Activated CD8-positive, alpha-beta memory T cell treated with anti-CD3 and anti-CD28 coated beads for 1 hour (primary cell): ENCODE data around the gene DCAF5.
"Not testable (repeated sequence)": the region's sequence is repeated elsewhere in the genome, so short reads cannot be mapped to it uniquely, and the experiment has no call there.

ENCODE experiments used
- DNase-seq, 2 donors: peaks; one replicate each; pipeline ENCODE4 v3.0.0-alpha.2; 2020; ENCODE audit warnings: low read depth in 1 of 2; ENCODE audit errors: extremely low read depth in 1 of 2

Gene DCAF5

GRCh38 chr14:69152902-69153151 lies at the start of gene DCAF5:
Gene DCAF5, minus strand, starts transcription at chr14:69153119. Its CDS starts 141 bp downstream, at chr14:69152978.
- DNase-seq = peak; percentile 86 to 90

GRCh38 chr14:69199786-69200185 lies 46.9 kb upstream of the DCAF5 start:
- DNase-seq = no peak

GRCh38 chr14:69193721-69194120 lies 40.8 kb upstream of the DCAF5 start:
- DNase-seq = no peak

- peak; percentile 25 to 36 for DNase-seq
Measured at GRCh38 chr14:69191340-69192111, 38.6 kb upstream of the DCAF5 start, which contains the start of gene EXD2. Gene EXD2, plus strand, starts transcription at chr14:69191498. Its CDS starts 17,973 bp downstream, at chr14:69209471.

GRCh38 chr14:69190191-69190590 lies 37.3 kb upstream of the DCAF5 start:
- no peak for DNase-seq

GRCh38 chr14:69183735-69184134 lies 30.8 kb upstream of the DCAF5 start:
- DNase-seq = no peak

GRCh38 chr14:69182580-69182979 lies 29.7 kb upstream of the DCAF5 start:
- not testable (repeated sequence) for DNase-seq

- no peak for DNase-seq
Measured at GRCh38 chr14:69181491-69181890, 28.6 kb upstream of the DCAF5 start.

- no peak for DNase-seq
Measured at GRCh38 chr14:69175130-69175529, 22.2 kb upstream of the DCAF5 start.

- no peak for DNase-seq
Measured at GRCh38 chr14:69171569-69171968, 18.6 kb upstream of the DCAF5 start.

GRCh38 chr14:69170839-69171238 lies 17.9 kb upstream of the DCAF5 start:
- no peak for DNase-seq

- DNase-seq = not testable (repeated sequence)
Measured at GRCh38 chr14:69165787-69166186, 12.9 kb upstream of the DCAF5 start.

GRCh38 chr14:69161590-69161989 lies 8.7 kb upstream of the DCAF5 start:
- DNase-seq = no peak

- DNase-seq = no peak
Measured at GRCh38 chr14:69156224-69156623, 3.3 kb upstream of the DCAF5 start.

- no peak for DNase-seq
Measured at GRCh38 chr14:69154779-69155178, 1.9 kb upstream of the DCAF5 start.

- no peak for DNase-seq
Measured at GRCh38 chr14:69153873-69154270, 953 bp upstream of the DCAF5 start.

- DNase-seq = no peak
Measured at GRCh38 chr14:69153152-69153872, 393 bp upstream of the DCAF5 start.

- no peak for DNase-seq
Measured at GRCh38 chr14:69152181-69152901, 578 bp downstream of the DCAF5 start.

GRCh38 chr14:69151458-69152180 lies 1.3 kb downstream of the DCAF5 start:
- peak; percentile 35 to 65 for DNase-seq

- no peak for DNase-seq
Measured at GRCh38 chr14:69149461-69150244, 3.3 kb downstream of the DCAF5 start.
